Measurements from ENCODE around the gene ATP6AP1. TPM values are rescaled to one million over a fixed set of nuclear protein-coding genes. Genes with fewer than 3 reads are reported as not detected.

Gene ATP6AP1
- total and polyA plus RNA-seq, 7 experiments from 2014 or later: 37.8 to 118 (median 56.6) TPM

DNA sequence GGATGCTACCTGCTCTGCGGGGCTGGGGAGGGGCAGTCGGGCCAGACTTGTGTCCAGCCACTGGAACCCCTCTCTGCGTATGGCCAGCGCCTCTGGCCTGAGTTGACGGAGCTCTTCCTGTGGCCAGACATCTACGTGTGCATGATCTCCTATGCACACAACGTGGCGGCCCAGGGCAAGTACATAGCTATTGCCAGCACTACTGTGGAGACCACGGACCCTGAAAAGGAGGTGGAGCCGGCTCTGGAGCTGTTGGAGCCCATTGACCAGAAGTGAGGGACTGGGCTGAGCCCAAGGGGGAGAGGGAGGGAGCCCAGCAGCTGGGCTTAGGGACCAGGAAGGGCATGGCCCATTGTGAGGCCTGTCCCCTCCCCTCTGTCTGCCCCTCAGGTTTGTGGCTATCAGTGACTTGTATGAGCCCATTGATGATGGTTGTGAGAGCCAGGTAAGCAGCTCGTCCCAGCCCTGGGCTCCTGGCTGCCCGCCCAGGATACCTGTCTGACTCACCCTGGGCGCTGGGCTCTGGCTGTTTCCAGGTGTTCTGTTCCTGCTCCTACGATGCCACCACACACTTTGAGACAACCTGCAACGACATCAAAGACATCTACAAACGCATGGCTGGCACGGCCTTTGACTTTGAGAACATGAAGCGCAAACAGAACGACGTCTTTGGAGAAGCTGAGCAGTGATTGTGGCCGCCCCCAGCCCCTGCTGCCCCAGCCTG, 13.7 kb downstream of the ATP6AP1 start:
- peaks cover 6 to 14% of the 10 kb centered on the region in 2 donors for H3K4me1 ChIP-seq (ENCODE audit: control insufficient read depth in 2 of 2, insufficient read depth in 2 of 2, low read length in 2 of 2)
- CTCF ChIA-PET: no interaction called here
- H3K9me3 ChIP-seq (ENCODE audit: control insufficient read depth in 2 of 3, low read length in 3 of 3): no peaks in the 10 kb centered on the region
- peaks cover 0 to 42% (median 20%) of the 10 kb centered on the region in 7 donors for H3K4me1 Mint-ChIP-seq
- H3K36me3 ChIP-seq (ENCODE audit: control insufficient read depth in 2 of 3, insufficient read depth in 3 of 3, low read length in 3 of 3): peaks cover 0 to 17% (median 0%) of the 10 kb centered on the region in 3 experiments
- H3K27me3 Mint-ChIP-seq: no peaks in the 10 kb centered on the region
- H3K27ac Mint-ChIP-seq: peak overlapping the region in 7 of 9 donors; percentile 13 to 80 (median 36)
- no peaks in the 10 kb centered on the region for H3K27me3 ChIP-seq (ENCODE audit: control insufficient read depth in 2 of 2, insufficient read depth in 2 of 2, low read length in 2 of 2)
- intact Hi-C loops (cut with micrococcal nuclease): loop anchor here in 1 of 2 donors (2.0 to 5.0 kb wide), 2 partner anchors 15 to 35 kb away; partner anchors contain the start of gene LAGE3
- H3K36me3 Mint-ChIP-seq: peaks cover 0 to 4% (median 0%) of the 10 kb centered on the region in 5 donors
- POLR2A ChIA-PET: interaction anchor here (0.8 to 3.1 kb wide), 3 partner anchors 14 to 48 kb away, joined by 3 to 17 read pairs (median 6); partner anchors contain the start of genes RPL10 and SLC10A3
- no peak overlapping the region for H3K4me3 ChIP-seq (ENCODE audit: low read length)
- DNase-seq: no peak
- H3K27ac ChIP-seq (ENCODE audit: low read depth, low read length): peak overlapping the region; percentile 14
- H3K4me3 Mint-ChIP-seq: peak overlapping the region in 5 of 10 donors; percentile 4 to 84 (median 38)
- H3K9me3 Mint-ChIP-seq: peaks cover 0 to 3% (median 0%) of the 10 kb centered on the region in 11 donors
- ATAC-seq: no peak

DNA sequence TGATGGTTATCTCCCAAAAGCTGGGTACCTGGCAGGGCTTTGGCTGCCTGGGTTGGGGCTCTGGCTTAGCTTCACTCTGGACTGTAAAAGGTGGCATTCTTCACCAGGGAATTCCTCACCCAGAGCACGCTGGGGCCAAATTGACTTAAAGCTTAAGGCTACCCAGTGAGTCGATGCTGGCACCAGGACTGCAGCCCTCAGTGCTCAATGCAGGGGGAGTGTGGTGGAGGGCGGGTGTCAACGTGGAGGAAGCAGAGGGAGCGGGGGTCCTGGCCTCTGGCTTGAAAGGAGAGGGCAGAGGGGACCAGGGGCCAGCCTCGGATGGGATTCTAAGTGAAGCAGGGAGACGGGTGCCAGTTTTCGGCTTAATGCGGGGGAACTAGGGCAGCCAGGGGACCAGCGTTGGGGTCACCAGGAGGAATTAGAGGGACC, 15.0 kb downstream of the ATP6AP1 start:
- POLR2A ChIA-PET: interaction anchor here (0.5 to 4.1 kb wide), 4 partner anchors 15 to 46 kb away, joined by 3 to 11 read pairs (median 6); partner anchors contain the start of genes ATP6AP1 and RPL10
- H3K27me3 ChIP-seq (ENCODE audit: control insufficient read depth in 2 of 2, insufficient read depth in 2 of 2, low read length in 2 of 2): no peaks in the 10 kb centered on the region
- peak overlapping the region; percentile 74 for H3K27ac ChIP-seq (ENCODE audit: low read depth, low read length)

GRCh38 chrX:154443992-154444754, 15.7 kb downstream of the ATP6AP1 start, which contains the start of gene FAM50A:
FAM50A (plus strand) TSS chrX:154444141; CDS start chrX:154444236, 95 bp downstream.
- DNase-seq (peak; percentile 38 to 81 (median 53)), ATAC-seq (peak; percentile 91)
- H3K36me3 ChIP-seq (ENCODE audit: control insufficient read depth in 2 of 3, insufficient read depth in 3 of 3, low read length in 3 of 3): peaks cover 0 to 34% (median 0%) of the 10 kb centered on the region in 3 experiments
- H3K27me3 ChIP-seq (ENCODE audit: control insufficient read depth in 2 of 2, insufficient read depth in 2 of 2, low read length in 2 of 2): no peaks in the 10 kb centered on the region
- H3K27ac Mint-ChIP-seq: peak within 1 kb of the TSS in 6 of 9 donors; percentile 71 to 88 (median 78)
- H3K4me3 ChIP-seq (ENCODE audit: low read length): peak within 1 kb of the TSS; percentile 55
- H3K4me3 Mint-ChIP-seq: peak within 1 kb of the TSS; percentile 53 to 84 (median 78)
- intact Hi-C loops (cut with micrococcal nuclease): loop anchor here (1.0 to 5.0 kb wide), 3 partner anchors 13 to 33 kb away; partner anchors contain the start of gene LAGE3 (in 1 of the 2)
- peaks cover 6 to 14% of the 10 kb centered on the region in 2 donors for H3K4me1 ChIP-seq (ENCODE audit: control insufficient read depth in 2 of 2, insufficient read depth in 2 of 2, low read length in 2 of 2)
- H3K9me3 ChIP-seq (ENCODE audit: control insufficient read depth in 2 of 3, low read length in 3 of 3): no peaks in the 10 kb centered on the region
- H3K36me3 Mint-ChIP-seq: peaks cover 0 to 6% (median 0%) of the 10 kb centered on the region in 5 donors
- H3K4me1 Mint-ChIP-seq: peaks cover 0 to 29% (median 10%) of the 10 kb centered on the region in 7 donors
- peaks cover 0 to 3% (median 0%) of the 10 kb centered on the region in 11 donors for H3K9me3 Mint-ChIP-seq
- H3K27ac ChIP-seq (ENCODE audit: low read depth, low read length): peak within 1 kb of the TSS; percentile 74
- CTCF ChIA-PET: no interaction called here
- POLR2A ChIA-PET: interaction anchor here (0.5 to 4.1 kb wide), 8 partner anchors 15 to 47 kb away, joined by 3 to 11 read pairs (median 4); partner anchors contain the start of genes ATP6AP1, RPL10, SLC10A3 and UBL4A
- H3K27me3 Mint-ChIP-seq: no peaks in the 10 kb centered on the region

More for the DNA sequence above, 15.0 kb downstream of the ATP6AP1 start:
- Mint-ChIP-seq H3K4me1 (peaks cover 0 to 35% (median 14%) of the 10 kb centered on the region in 7 donors), H3K9me3 (peaks cover 0 to 3% (median 0%) of the 10 kb centered on the region in 11 donors), H3K27me3 (no peaks in the 10 kb centered on the region), H3K36me3 (peaks cover 0 to 7% (median 0%) of the 10 kb centered on the region in 5 donors), H3K4me3 (peak overlapping the region; percentile 45 to 84 (median 78)), H3K27ac (peak overlapping the region in 6 of 9 donors; percentile 71 to 88 (median 78))
- ATAC-seq (peak; percentile 26), DNase-seq (no peak)
- no peak overlapping the region for H3K4me3 ChIP-seq (ENCODE audit: low read length)
- CTCF ChIA-PET: no interaction called here
- H3K4me1 ChIP-seq (ENCODE audit: control insufficient read depth in 2 of 2, insufficient read depth in 2 of 2, low read length in 2 of 2): peaks cover 6 to 14% of the 10 kb centered on the region in 2 donors
- intact Hi-C loops (cut with micrococcal nuclease): loop anchor here in 1 of 2 donors (2.0 to 5.0 kb wide), 2 partner anchors 13 to 34 kb away; partner anchors contain the start of gene LAGE3
- H3K36me3 ChIP-seq (ENCODE audit: control insufficient read depth in 2 of 3, insufficient read depth in 3 of 3, low read length in 3 of 3): peaks cover 0 to 27% (median 0%) of the 10 kb centered on the region in 3 experiments
- H3K9me3 ChIP-seq (ENCODE audit: control insufficient read depth in 2 of 3, low read length in 3 of 3): no peaks in the 10 kb centered on the region

GRCh38 chrX:154444755-154445246, 16.3 kb downstream of the ATP6AP1 start:
- Histone ChIP-seq H3K4me1 (ENCODE audit: control insufficient read depth in 2 of 2, insufficient read depth in 2 of 2, low read length in 2 of 2) (peaks cover 6 to 14% of the 10 kb centered on the region in 2 donors), H3K36me3 (ENCODE audit: control insufficient read depth in 2 of 3, insufficient read depth in 3 of 3, low read length in 3 of 3) (peaks cover 0 to 40% (median 0%) of the 10 kb centered on the region in 3 experiments), H3K9me3 (ENCODE audit: control insufficient read depth in 2 of 3, low read length in 3 of 3) (no peaks in the 10 kb centered on the region), H3K27ac (ENCODE audit: low read depth, low read length) (peak overlapping the region; percentile 74), H3K4me3 (ENCODE audit: low read length) (peak overlapping the region; percentile 55), H3K27me3 (ENCODE audit: control insufficient read depth in 2 of 2, insufficient read depth in 2 of 2, low read length in 2 of 2) (no peaks in the 10 kb centered on the region)
- Mint-ChIP-seq H3K36me3 (peaks cover 0 to 6% (median 0%) of the 10 kb centered on the region in 5 donors), H3K27ac (peak overlapping the region in 3 of 9 donors; percentile 31 to 48 (median 38)), H3K9me3 (peaks cover 0 to 3% (median 0%) of the 10 kb centered on the region in 11 donors), H3K4me1 (peaks cover 0 to 29% (median 10%) of the 10 kb centered on the region in 7 donors), H3K4me3 (peak overlapping the region in 6 of 10 donors; percentile 4 to 84 (median 48)), H3K27me3 (no peaks in the 10 kb centered on the region)
- no peak for ATAC-seq
- intact Hi-C loops (cut with micrococcal nuclease): loop anchor here (1.0 to 5.0 kb wide), 2 partner anchors 12 to 32 kb away; partner anchors contain the start of gene LAGE3 (in 1 of the 2)
- no peak for DNase-seq
- ChIA-PET CTCF (no interaction called here), POLR2A (interaction anchor here (0.7 to 4.1 kb wide), 7 partner anchors 10 to 518 kb away, joined by 3 to 11 read pairs (median 3); partner anchors contain the start of genes RPL10, SLC10A3 and UBL4A)

GRCh38 chrX:154445776-154446175, 17.3 kb downstream of the ATP6AP1 start:
- DNase-seq (no peak), ATAC-seq (no peak)
- Mint-ChIP-seq H3K4me1 (peaks cover 0 to 22% (median 10%) of the 10 kb centered on the region in 7 donors), H3K36me3 (peaks cover 0 to 6% (median 0%) of the 10 kb centered on the region in 5 donors), H3K27ac (peak overlapping the region in 2 of 9 donors; percentile 19 to 55), H3K4me3 (peak overlapping the region in 3 of 10 donors; percentile 19 to 84 (median 57)), H3K9me3 (peaks cover 0 to 4% (median 0%) of the 10 kb centered on the region in 11 donors), H3K27me3 (no peaks in the 10 kb centered on the region)
- Histone ChIP-seq H3K4me3 (ENCODE audit: low read length) (no peak overlapping the region), H3K36me3 (ENCODE audit: control insufficient read depth in 2 of 3, insufficient read depth in 3 of 3, low read length in 3 of 3) (peaks cover 0 to 45% (median 0%) of the 10 kb centered on the region in 3 experiments), H3K4me1 (ENCODE audit: control insufficient read depth in 2 of 2, insufficient read depth in 2 of 2, low read length in 2 of 2) (peaks cover 6 to 14% of the 10 kb centered on the region in 2 donors), H3K9me3 (ENCODE audit: control insufficient read depth in 2 of 3, low read length in 3 of 3) (no peaks in the 10 kb centered on the region), H3K27ac (ENCODE audit: low read depth, low read length) (no peak overlapping the region), H3K27me3 (ENCODE audit: control insufficient read depth in 2 of 2, insufficient read depth in 2 of 2, low read length in 2 of 2) (no peaks in the 10 kb centered on the region)
- ChIA-PET CTCF (no interaction called here), POLR2A (interaction anchor here (1.2 to 4.1 kb wide), 5 partner anchors 11 to 48 kb away, joined by 3 to 11 read pairs (median 7); partner anchors contain the start of genes RPL10, SLC10A3 and UBL4A)
- intact Hi-C loops (cut with micrococcal nuclease): no loop called here
